Hepatocyte (in vitro differentiated cells): ENCODE results near the gene PXDN. TPM values are rescaled to one million over a fixed set of nuclear protein-coding genes. Genes with fewer than 3 reads are reported as not detected.

ENCODE experiments used
- DNase-seq: peaks from one replicate; pipeline ENCODE4 v3.0.0-alpha.2; 2016; ENCODE audit warnings: low spot score
- H2AFZ ChIP-seq: fragments of 200-600 bp; sonication (generic); 2 replicates; pipeline ENCODE4 v1.6.0; 2016; ENCODE audit warnings: antibody characterized with exemption, mild to moderate bottlenecking
- H3K27ac ChIP-seq: fragments of 200-600 bp; sonication (generic); 2 replicates; pipeline ENCODE4 v1.5.1; 2016; ENCODE audit warnings: mild to moderate bottlenecking
- H3K27me3 ChIP-seq: fragments of 200-600 bp; sonication (generic); 2 replicates; pipeline ENCODE4 v1.6.1; 2016
- H3K36me3 ChIP-seq: fragments of 200-600 bp; sonication (generic); replicated peaks from 2 replicates; pipeline ENCODE4 v1.5.1; 2016; ENCODE audit warnings: low read depth; ENCODE audit not compliant: insufficient read depth
- H3K4me1 ChIP-seq: fragments of 200-600 bp; sonication (generic); 2 replicates; pipeline ENCODE4 v1.5.1; 2016; ENCODE audit warnings: mild to moderate bottlenecking, moderate library complexity; ENCODE audit not compliant: insufficient read depth
- H3K4me2 ChIP-seq: fragments of 200-600 bp; sonication (generic); 2 replicates; pipeline ENCODE4 v1.6.0; 2016
- H3K4me3 ChIP-seq: fragments of 200-600 bp; sonication (generic); 2 replicates; pipeline ENCODE4 v1.5.1; 2016; ENCODE audit warnings: mild to moderate bottlenecking
- H3K79me2 ChIP-seq: fragments of 200-600 bp; sonication (generic); 2 replicates; pipeline ENCODE4 v1.6.0; 2017; ENCODE audit warnings: mild to moderate bottlenecking
- H3K9me2 ChIP-seq: fragments of 200-600 bp; sonication (generic); replicated peaks from 2 replicates; pipeline ENCODE4 v1.6.0; 2017; ENCODE audit warnings: mild to moderate bottlenecking; ENCODE audit not compliant: insufficient read depth
- H3K9me3 ChIP-seq: fragments of 200-600 bp; sonication (generic); 2 replicates; pipeline ENCODE4 v1.5.1; 2016; ENCODE audit warnings: low read depth, mild to moderate bottlenecking
- H4K20me1 ChIP-seq: fragments of 200-600 bp; sonication (generic); 2 replicates; pipeline ENCODE4 v1.6.0; 2016; ENCODE audit warnings: mild to moderate bottlenecking; ENCODE audit not compliant: insufficient read depth, poor library complexity, severe bottlenecking
- EZH2 ChIP-seq: fragments of 200-600 bp; sonication (generic); IDR thresholded peaks from 2 replicates; pipeline ENCODE4 v1.6.1; 2016; ENCODE audit warnings: antibody characterized with exemption, mild to moderate bottlenecking, borderline replicate concordance
- EZH2phosphoT487 ChIP-seq: fragments of 200-600 bp; sonication (generic); IDR thresholded peaks from one replicate; pipeline ENCODE4 v1.6.1; 2018; ENCODE audit warnings: antibody characterized with exemption, mild to moderate bottlenecking, low read depth, moderate library complexity; ENCODE audit not compliant: unreplicated experiment, severe bottlenecking
- WGBS: methylation state at CpG from one replicate; pipeline ENCODE4 v1.1.6; 2016; ENCODE audit warnings: low lambda C conversion rate; ENCODE audit errors: missing lambda C conversion rate; 5-methylcytosine and 5-hydroxymethylcytosine counted together
- polyA plus RNA-seq: library from polyadenylated mRNA; unstranded; fragments of >200 nt; fragmentation: Nextera tagmentation; extraction: Ambion mirVana; gene quantifications from 2 replicates; pipeline ENCODE4 v1.2.1, GENCODE V29; 2016
- total RNA-seq: library from RNA; depleted of rRNA; stranded (reverse); fragments of >200 nt; gene quantifications from 2 replicates; pipeline ENCODE4 v1.2.3, GENCODE V29; 2014
- TF ChIP-seq, protein P1 (sequence below): fragments of 200-600 bp; sonication (generic); IDR thresholded peaks from 2 replicates; pipeline ENCODE4 v1.5.1; 2016; ENCODE audit warnings: antibody characterized with exemption, mild to moderate bottlenecking; ENCODE audit not compliant: poor library complexity

Gene PXDN
- total and polyA plus RNA-seq, 2 experiments from 2014 or later = 107 to 118 TPM

DNA sequence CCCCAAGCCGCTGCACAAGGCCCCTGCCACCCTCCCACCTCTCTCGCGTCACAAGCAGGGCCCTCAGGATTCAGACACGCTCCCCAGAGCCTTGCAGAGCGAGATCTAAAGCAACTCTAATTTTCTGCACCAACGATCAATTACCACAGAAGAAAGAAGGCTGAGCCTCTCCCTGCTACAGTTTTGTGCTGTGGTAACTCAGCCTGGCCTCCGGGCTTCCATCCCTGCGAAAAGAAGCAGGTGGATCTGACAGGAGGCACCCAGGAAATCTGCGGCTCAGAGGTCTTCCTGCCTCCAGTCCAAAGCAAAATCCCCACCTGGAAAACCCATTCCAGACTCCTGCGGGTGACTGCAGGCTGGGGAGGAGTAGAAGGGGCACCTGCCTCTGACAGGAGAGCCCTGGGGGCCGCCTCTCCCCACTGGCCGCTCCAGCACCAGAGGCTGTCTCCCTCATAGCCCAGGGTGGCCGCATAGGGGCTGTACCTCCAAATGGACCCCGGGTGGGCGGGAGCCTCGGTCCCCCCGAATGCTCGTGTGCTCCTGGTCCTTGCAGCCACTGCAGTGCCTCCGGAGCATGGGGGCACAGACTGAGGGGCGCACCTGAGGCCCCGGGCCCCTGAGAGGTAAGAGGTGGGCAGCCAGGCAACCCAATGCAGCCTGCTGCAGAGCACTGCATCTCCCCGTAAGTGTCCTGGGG lies 31.0 kb downstream of the PXDN start:
- H4K20me1 ChIP-seq = peaks cover 83% of the 10 kb centered on the region
- no peaks in the 10 kb centered on the region for H3K36me3 ChIP-seq
- no peak overlapping the region for H3K27ac ChIP-seq
- DNase-seq = no peak
- H3K27me3 ChIP-seq = no peaks in the 10 kb centered on the region
- H3K9me3 ChIP-seq = no peaks in the 10 kb centered on the region
- no peak overlapping the region for H3K4me2 ChIP-seq
- H3K4me1 ChIP-seq = peaks cover 18% of the 10 kb centered on the region
- TF ChIP-seq EZH2phosphoT487 (no peak), EZH2 (no peak)
- TF ChIP-seq, protein P1, sequence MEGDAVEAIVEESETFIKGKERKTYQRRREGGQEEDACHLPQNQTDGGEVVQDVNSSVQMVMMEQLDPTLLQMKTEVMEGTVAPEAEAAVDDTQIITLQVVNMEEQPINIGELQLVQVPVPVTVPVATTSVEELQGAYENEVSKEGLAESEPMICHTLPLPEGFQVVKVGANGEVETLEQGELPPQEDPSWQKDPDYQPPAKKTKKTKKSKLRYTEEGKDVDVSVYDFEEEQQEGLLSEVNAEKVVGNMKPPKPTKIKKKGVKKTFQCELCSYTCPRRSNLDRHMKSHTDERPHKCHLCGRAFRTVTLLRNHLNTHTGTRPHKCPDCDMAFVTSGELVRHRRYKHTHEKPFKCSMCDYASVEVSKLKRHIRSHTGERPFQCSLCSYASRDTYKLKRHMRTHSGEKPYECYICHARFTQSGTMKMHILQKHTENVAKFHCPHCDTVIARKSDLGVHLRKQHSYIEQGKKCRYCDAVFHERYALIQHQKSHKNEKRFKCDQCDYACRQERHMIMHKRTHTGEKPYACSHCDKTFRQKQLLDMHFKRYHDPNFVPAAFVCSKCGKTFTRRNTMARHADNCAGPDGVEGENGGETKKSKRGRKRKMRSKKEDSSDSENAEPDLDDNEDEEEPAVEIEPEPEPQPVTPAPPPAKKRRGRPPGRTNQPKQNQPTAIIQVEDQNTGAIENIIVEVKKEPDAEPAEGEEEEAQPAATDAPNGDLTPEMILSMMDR = no peak
- WGBS = 92% methylated on average over 22 of the region's 22 CpGs
- no peak overlapping the region for H2AFZ ChIP-seq
- H3K79me2 ChIP-seq = peaks cover 87% of the 10 kb centered on the region
- no peaks in the 10 kb centered on the region for H3K9me2 ChIP-seq
- H3K4me3 ChIP-seq = no peak overlapping the region

DNA sequence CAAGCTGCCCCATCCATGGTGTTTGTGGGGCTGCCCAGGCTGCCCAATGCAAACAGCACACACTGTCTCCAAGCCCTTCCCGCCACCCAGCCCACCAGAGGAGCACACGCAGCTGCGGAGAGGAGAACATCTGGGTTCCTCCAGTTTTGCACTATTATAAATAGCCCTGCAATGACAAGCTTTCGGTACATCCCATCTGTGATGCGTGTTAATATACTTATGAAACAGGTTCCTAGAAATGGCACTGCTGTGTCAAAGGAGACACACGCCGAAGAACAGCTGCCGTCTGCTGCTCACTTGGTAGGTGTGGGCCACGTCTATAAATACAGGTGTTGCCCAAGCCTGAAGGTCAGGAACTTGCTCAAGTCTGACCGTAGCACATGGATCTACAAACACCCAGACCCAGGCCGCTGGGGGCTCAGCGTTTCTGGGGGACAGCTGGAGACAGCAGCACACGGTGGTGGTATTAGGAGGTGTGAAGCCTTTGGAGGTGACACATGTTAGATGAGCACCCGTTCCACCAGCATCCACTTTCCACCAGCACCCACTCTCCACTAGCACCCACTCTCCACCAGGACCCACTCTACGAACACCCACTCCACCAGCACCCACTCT lies 34.3 kb downstream of the PXDN start:
- H3K9me3 ChIP-seq = no peaks in the 10 kb centered on the region
- peaks cover 79% of the 10 kb centered on the region for H4K20me1 ChIP-seq
- TF ChIP-seq EZH2 (no peak), EZH2phosphoT487 (no peak)
- TF ChIP-seq, protein P1 = no peak
- H3K79me2 ChIP-seq = peaks cover 74% of the 10 kb centered on the region
- DNase-seq = no peak
- peaks cover 28% of the 10 kb centered on the region for H3K4me1 ChIP-seq
- no peak overlapping the region for H3K27ac ChIP-seq
- H3K9me2 ChIP-seq = no peaks in the 10 kb centered on the region
- WGBS = 94% methylated on average over 15 of the region's 15 CpGs
- no peak overlapping the region for H2AFZ ChIP-seq
- no peaks in the 10 kb centered on the region for H3K27me3 ChIP-seq
- H3K4me2 ChIP-seq = no peak overlapping the region
- no peaks in the 10 kb centered on the region for H3K36me3 ChIP-seq
- no peak overlapping the region for H3K4me3 ChIP-seq

DNA sequence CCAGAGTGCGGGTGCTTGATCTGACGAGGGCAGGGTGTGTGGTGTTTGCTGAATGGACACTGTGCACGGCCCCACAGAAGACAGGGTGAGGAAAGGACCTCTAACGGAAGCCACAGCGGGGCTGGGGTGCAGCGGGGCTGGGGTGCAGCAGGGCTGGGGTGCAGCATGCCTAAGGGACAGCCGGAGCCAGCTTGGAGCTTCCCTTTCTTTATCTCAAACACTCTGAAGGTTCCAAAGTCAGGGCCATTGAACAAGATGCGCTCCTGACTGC lies 35.0 kb downstream of the PXDN start:
- Histone ChIP-seq H3K4me2 (no peak overlapping the region), H2AFZ (no peak overlapping the region), H3K4me3 (no peak overlapping the region), H3K36me3 (no peaks in the 10 kb centered on the region), H3K27me3 (no peaks in the 10 kb centered on the region), H4K20me1 (peaks cover 78% of the 10 kb centered on the region), H3K9me3 (no peaks in the 10 kb centered on the region), H3K79me2 (peaks cover 71% of the 10 kb centered on the region), H3K27ac (no peak overlapping the region), H3K4me1 (peaks cover 20% of the 10 kb centered on the region), H3K9me2 (no peaks in the 10 kb centered on the region)
- TF ChIP-seq EZH2 (no peak), EZH2phosphoT487 (no peak)
- TF ChIP-seq, protein P1 = no peak
- no peak for DNase-seq
- 75% methylated on average over 5 of the region's 8 CpGs for WGBS
